DMS53 treated with DMSO at 0.1 percent for 48 hours (cell line): ENCODE data around the gene TFAP2C.
"Not testable (repeated sequence)": the region's sequence is repeated elsewhere in the genome, so short reads cannot be mapped to it uniquely, and the experiment has no call there.

ENCODE experiments used
- DNase-seq: peaks from one replicate; lab custom pipeline; 2025; ENCODE audit not compliant: unreplicated experiment; lab: John Stamatoyannopoulos, UW

The TFAP2C gene

DNA sequence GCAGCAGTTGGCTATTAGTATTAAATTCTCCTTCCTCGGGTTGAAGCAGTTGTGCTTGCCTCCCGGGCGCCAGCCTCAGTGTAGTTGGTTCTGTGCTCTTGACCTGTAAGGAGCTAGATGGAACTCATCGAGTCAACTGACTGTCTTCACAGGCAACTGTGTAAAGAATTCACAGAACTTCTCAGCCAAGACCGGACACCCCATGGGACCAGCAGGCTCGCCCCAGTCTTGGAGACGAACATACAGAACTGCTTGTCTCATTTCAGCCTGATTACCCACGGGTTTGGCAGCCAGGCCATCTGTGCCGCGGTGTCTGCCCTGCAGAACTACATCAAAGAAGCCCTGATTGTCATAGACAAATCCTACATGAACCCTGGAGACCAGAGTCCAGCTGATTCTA is 8.5 kb downstream of the TFAP2C start:
- DNase-seq = no peak

- DNase-seq = no peak
Measured at GRCh38 chr20:56646599-56646998, 17.5 kb downstream of the TFAP2C start.

- no peak for DNase-seq
Measured at GRCh38 chr20:56653211-56653610, 24.1 kb downstream of the TFAP2C start.

- DNase-seq = no peak
Measured at GRCh38 chr20:56656632-56657031, 27.5 kb downstream of the TFAP2C start.

GRCh38 chr20:56657879-56658278 is 28.8 kb downstream of the TFAP2C start:
- no peak for DNase-seq

- DNase-seq = not testable (repeated sequence)
Measured at GRCh38 chr20:56658341-56658947, 29.3 kb downstream of the TFAP2C start.

DNA sequence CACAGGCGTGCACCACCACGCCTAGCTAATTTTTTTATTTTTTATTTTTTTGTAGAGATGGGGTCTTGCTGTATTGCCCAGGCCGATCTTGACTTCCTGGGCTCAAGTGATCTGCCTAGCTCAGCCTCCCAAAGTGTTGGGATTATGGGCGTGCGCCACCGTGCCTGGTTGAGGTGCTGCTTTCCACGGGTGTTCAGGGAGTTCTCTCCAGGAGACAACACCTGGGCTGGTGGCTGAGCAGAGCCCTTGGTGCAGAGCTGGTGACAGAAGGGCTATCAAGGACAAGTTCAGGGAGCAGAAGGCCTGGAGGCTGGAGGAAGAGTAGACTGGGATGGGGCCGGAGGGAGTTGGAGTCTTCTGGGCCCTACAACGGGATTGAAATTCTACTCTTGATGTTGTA is 34.6 kb downstream of the TFAP2C start:
- DNase-seq = no peak

- DNase-seq = no peak
Measured at GRCh38 chr20:56664796-56665195, 35.7 kb downstream of the TFAP2C start.

GRCh38 chr20:56665806-56666205 is 36.7 kb downstream of the TFAP2C start:
- no peak for DNase-seq

- no peak for DNase-seq
Measured at GRCh38 chr20:56673450-56673849, 44.3 kb downstream of the TFAP2C start.

- DNase-seq = no peak
Measured at GRCh38 chr20:56676001-56676400, 46.9 kb downstream of the TFAP2C start.

DNA sequence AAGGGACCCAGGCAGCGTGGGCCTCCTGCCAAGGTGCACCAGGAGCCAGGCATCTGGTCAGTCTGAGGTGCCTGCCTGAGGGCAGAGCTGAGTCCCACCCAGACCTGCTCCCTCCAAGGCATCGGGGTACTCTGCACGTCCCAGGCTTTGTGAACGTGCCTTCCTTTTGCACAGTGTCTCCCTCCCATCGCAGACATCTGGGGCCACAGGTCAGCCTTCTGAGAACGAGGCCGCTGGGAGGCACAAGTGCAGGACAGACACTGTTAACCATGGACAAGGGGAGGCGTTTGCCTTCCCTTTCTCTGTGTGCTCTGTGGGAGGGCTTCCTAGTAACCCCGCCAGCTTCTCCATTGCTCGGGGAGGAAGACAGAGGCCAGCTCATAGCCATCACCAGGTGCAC is 47.6 kb downstream of the TFAP2C start:
- DNase-seq = no peak

DNA sequence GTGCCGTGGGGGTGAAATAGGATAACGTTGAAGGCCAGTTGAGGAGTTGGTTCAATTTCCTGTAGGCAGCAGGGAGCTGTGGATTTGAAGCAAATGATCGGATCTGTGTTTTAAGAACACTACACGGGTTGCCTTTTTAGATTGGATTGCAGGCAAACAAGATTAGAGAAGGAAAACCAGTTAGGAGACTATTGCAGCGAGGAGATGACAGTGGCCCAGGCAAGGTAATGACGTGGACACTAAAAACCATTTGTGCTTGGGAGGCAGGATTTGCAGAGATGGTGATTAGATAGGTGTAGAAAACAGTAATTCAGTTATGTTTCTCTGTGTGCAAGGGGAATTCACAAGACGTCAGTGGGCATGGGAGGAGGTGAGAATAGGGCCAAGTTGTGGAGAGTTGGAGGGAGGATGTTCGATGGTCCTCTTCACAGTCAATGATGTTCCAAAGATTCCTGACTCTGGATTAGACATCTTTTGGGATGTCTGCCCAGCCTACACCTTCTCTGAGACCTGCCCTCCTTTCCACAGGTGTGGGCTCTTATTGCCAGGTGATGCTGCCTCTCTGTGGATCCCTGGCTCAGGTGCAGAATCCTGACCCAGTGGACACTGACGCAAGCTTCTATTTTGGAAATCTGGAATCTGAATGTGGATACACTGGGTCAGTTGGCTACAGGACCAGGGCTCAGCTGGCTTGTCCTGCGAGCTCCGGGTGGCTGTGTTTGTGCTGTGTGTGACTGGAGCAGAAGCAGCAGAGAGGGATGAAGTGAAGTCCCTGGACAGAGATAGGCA is 54.2 kb downstream of the TFAP2C start:
- no peak for DNase-seq

- DNase-seq = no peak
Measured at GRCh38 chr20:56685879-56686278, 56.8 kb downstream of the TFAP2C start.

GRCh38 chr20:56687061-56687460 is 58.0 kb downstream of the TFAP2C start:
- DNase-seq = no peak

GRCh38 chr20:56688106-56688505 is 59.0 kb downstream of the TFAP2C start:
- DNase-seq = no peak
